Measurements from ENCODE around the gene KCNMB1.

The KCNMB1 gene

DNA sequence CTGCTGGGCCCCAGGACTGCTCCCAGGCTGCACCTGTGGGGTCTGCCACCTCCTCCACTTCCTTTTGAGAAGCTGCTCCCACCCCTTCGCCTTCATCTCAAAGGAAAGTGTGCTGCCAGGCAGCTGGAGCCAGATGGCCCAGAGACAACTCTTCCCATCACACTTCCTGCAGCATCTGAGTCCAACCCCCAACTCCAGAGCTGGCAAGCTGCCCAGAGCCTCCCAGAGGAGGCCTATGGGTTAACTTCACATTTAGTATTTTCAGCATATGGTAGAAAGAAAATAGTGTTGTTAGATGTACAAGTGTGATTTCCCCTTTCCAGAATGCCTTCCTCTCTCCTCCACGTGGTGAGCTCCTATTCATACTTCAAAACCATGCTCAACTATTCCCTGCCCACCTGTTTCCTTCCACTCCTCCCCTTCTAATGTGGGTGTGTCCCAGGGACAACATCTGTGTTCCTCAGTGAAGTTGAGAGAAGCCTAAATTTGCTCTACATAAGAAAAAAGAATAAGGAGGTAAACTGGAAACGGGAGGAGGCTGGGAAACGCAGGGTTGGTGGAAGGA lies 38.6 kb upstream of the KCNMB1 start:
- Histone ChIP-seq H3K4me2 (ENCODE audit: low read depth, low read length, poor library complexity, severe bottlenecking) (no peak overlapping the region), H4K20me1 (ENCODE audit: low read depth, low read length) (no peaks in the 10 kb centered on the region), H3F3A (ENCODE audit: insufficient read depth) (no peaks in the 10 kb centered on the region), H3K9ac (ENCODE audit: low read length) (no peak overlapping the region), H3K79me2 (ENCODE audit: insufficient read depth, low read length) (no peaks in the 10 kb centered on the region), H3K36me3 (ENCODE audit: low read length) (no peaks in the 10 kb centered on the region), H2AFZ (ENCODE audit: low read depth, low read length, severe bottlenecking) (no peak overlapping the region), H3K27ac (ENCODE audit: low read depth, low read length) (no peak overlapping the region), H3K4me3 (ENCODE audit: insufficient read depth, low read length, poor library complexity, severe bottlenecking) (no peak overlapping the region), H3K27me3 (ENCODE audit: low read length) (no peaks in the 10 kb centered on the region), H3K9me2 (replicated peaks; ENCODE audit: insufficient read depth, low read length) (no peaks in the 10 kb centered on the region), H3K9me3 (ENCODE audit: insufficient read depth, low read length) (no peaks in the 10 kb centered on the region)
- TF ChIP-seq, protein P1, sequence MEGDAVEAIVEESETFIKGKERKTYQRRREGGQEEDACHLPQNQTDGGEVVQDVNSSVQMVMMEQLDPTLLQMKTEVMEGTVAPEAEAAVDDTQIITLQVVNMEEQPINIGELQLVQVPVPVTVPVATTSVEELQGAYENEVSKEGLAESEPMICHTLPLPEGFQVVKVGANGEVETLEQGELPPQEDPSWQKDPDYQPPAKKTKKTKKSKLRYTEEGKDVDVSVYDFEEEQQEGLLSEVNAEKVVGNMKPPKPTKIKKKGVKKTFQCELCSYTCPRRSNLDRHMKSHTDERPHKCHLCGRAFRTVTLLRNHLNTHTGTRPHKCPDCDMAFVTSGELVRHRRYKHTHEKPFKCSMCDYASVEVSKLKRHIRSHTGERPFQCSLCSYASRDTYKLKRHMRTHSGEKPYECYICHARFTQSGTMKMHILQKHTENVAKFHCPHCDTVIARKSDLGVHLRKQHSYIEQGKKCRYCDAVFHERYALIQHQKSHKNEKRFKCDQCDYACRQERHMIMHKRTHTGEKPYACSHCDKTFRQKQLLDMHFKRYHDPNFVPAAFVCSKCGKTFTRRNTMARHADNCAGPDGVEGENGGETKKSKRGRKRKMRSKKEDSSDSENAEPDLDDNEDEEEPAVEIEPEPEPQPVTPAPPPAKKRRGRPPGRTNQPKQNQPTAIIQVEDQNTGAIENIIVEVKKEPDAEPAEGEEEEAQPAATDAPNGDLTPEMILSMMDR (IDR thresholded peaks at IDR 0.05; ENCODE audit: insufficient read depth, low read length, poor library complexity, severe bottlenecking): no peak
- TF ChIP-seq EZH2phosphoT487 (conservative IDR thresholded peaks at IDR 0.05; ENCODE audit: low read length): no peak

DNA sequence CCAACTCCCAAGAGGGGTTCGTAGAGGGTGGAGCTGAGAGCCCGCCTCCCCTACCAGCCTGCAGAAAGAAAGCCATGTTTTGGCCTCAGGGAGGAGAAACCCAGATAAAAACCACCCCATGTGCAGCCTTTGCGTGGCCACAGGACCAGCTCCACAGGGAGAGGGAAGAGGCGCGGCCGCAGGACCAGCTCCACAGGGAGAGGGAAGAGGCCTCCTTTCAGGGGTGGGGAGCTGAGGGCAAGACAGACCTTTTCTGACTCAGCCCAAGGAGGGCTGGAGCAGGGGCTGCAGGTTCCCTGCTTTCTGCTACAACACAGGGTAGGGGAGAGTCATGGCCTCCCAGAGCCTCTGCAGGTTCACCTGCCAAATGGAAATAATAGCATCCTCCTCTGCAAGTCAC lies 37.6 kb upstream of the KCNMB1 start:
- Histone ChIP-seq H3K4me3 (ENCODE audit: insufficient read depth, low read length, poor library complexity, severe bottlenecking) (no peak overlapping the region), H3F3A (ENCODE audit: insufficient read depth) (no peaks in the 10 kb centered on the region), H2AFZ (ENCODE audit: low read depth, low read length, severe bottlenecking) (no peak overlapping the region), H4K20me1 (ENCODE audit: low read depth, low read length) (no peaks in the 10 kb centered on the region), H3K27ac (ENCODE audit: low read depth, low read length) (no peak overlapping the region), H3K79me2 (ENCODE audit: insufficient read depth, low read length) (no peaks in the 10 kb centered on the region), H3K27me3 (ENCODE audit: low read length) (no peaks in the 10 kb centered on the region), H3K9ac (ENCODE audit: low read length) (no peak overlapping the region), H3K36me3 (ENCODE audit: low read length) (no peaks in the 10 kb centered on the region), H3K9me2 (replicated peaks; ENCODE audit: insufficient read depth, low read length) (no peaks in the 10 kb centered on the region), H3K9me3 (ENCODE audit: insufficient read depth, low read length) (no peaks in the 10 kb centered on the region), H3K4me2 (ENCODE audit: low read depth, low read length, poor library complexity, severe bottlenecking) (no peak overlapping the region)
- TF ChIP-seq EZH2phosphoT487 (conservative IDR thresholded peaks at IDR 0.05; ENCODE audit: low read length): no peak
- TF ChIP-seq, protein P1 (IDR thresholded peaks at IDR 0.05; ENCODE audit: insufficient read depth, low read length, poor library complexity, severe bottlenecking): no peak

DNA sequence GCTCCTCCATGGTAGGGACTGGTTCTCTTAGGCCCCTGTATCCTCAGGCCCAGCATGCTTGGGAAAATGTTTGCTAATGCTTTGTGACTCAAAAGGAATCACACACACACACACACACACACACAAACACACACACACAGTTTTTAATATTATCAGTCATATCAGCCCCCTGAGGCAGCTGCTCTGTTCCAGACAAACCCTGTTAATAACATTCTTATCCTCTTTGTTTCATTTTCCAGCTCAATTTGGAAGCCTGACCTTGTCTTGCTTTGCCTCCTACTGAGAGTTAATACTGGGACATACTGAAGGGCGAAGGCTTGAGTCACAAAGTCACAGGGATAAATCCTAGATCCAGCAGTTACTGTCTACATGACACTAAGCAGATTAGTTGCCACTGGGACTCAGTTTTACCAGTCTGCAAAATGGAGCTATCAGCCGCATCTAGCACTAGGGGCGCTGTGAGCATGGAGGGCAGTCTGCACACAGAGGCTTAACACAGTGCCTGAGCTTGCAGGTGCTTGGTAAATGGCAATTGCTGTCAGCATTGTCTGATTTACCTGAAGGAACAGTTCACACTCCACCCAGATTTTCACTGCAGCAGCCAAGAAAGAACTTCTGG lies 37.1 kb upstream of the KCNMB1 start:
- Histone ChIP-seq H3K27ac (ENCODE audit: low read depth, low read length) (no peak overlapping the region), H3F3A (ENCODE audit: insufficient read depth) (no peaks in the 10 kb centered on the region), H3K27me3 (ENCODE audit: low read length) (no peaks in the 10 kb centered on the region), H2AFZ (ENCODE audit: low read depth, low read length, severe bottlenecking) (no peak overlapping the region), H3K4me3 (ENCODE audit: insufficient read depth, low read length, poor library complexity, severe bottlenecking) (no peak overlapping the region), H3K79me2 (ENCODE audit: insufficient read depth, low read length) (no peaks in the 10 kb centered on the region), H3K9me3 (ENCODE audit: insufficient read depth, low read length) (no peaks in the 10 kb centered on the region), H4K20me1 (ENCODE audit: low read depth, low read length) (no peaks in the 10 kb centered on the region), H3K36me3 (ENCODE audit: low read length) (no peaks in the 10 kb centered on the region), H3K9me2 (replicated peaks; ENCODE audit: insufficient read depth, low read length) (no peaks in the 10 kb centered on the region), H3K9ac (ENCODE audit: low read length) (no peak overlapping the region), H3K4me2 (ENCODE audit: low read depth, low read length, poor library complexity, severe bottlenecking) (no peak overlapping the region)
- no peak for TF ChIP-seq EZH2phosphoT487 (conservative IDR thresholded peaks at IDR 0.05; ENCODE audit: low read length)
- TF ChIP-seq, protein P1 (IDR thresholded peaks at IDR 0.05; ENCODE audit: insufficient read depth, low read length, poor library complexity, severe bottlenecking): peak; percentile 83

Data from SU-DHL-6 (cell line).